Gastroesophageal sphincter (tissue), 3 donors: Measurements from ENCODE around the gene BET1.

Experiments
- EP300 ChIP-seq: sonication (generic); formaldehyde crosslinking; IDR thresholded peaks from one replicate; pipeline ENCODE4 v1.6.1; 2017; ENCODE audit warnings: antibody characterized with exemption, mild to moderate bottlenecking
- POLR2A ChIP-seq, 2 donors: fragments of 450-650 bp; IDR thresholded peaks; one replicate each; pipeline ENCODE4 v1.6.1; 2017; ENCODE audit warnings: antibody characterized with exemption in 2 of 2, mild to moderate bottlenecking in 2 of 2, moderate library complexity in 1 of 2
- POLR2AphosphoS5 ChIP-seq: sonication (generic); formaldehyde crosslinking; IDR thresholded peaks from one replicate; pipeline ENCODE4 v1.6.1; 2017; ENCODE audit warnings: antibody characterized with exemption
- TF ChIP-seq, protein P1 (sequence below), 4 experiments: fragments of 200-600 bp in 2 of 4; fragments of 450-650 bp in 2 of 4; sonication (generic) in 1 of 4; IDR thresholded peaks; one replicate each; pipeline ENCODE4 v1.5.1; 2017 to 2019; ENCODE audit warnings: antibody characterized with exemption in 4 of 4, mild to moderate bottlenecking in 2 of 4, moderate library complexity in 2 of 4

- TF ChIP-seq, protein P1, sequence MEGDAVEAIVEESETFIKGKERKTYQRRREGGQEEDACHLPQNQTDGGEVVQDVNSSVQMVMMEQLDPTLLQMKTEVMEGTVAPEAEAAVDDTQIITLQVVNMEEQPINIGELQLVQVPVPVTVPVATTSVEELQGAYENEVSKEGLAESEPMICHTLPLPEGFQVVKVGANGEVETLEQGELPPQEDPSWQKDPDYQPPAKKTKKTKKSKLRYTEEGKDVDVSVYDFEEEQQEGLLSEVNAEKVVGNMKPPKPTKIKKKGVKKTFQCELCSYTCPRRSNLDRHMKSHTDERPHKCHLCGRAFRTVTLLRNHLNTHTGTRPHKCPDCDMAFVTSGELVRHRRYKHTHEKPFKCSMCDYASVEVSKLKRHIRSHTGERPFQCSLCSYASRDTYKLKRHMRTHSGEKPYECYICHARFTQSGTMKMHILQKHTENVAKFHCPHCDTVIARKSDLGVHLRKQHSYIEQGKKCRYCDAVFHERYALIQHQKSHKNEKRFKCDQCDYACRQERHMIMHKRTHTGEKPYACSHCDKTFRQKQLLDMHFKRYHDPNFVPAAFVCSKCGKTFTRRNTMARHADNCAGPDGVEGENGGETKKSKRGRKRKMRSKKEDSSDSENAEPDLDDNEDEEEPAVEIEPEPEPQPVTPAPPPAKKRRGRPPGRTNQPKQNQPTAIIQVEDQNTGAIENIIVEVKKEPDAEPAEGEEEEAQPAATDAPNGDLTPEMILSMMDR (IDR thresholded peaks at IDR 0.05): no peak
- TF ChIP-seq POLR2AphosphoS5 (no peak), POLR2A (IDR thresholded peaks at IDR 0.05) (no peak), EP300 (no peak)
These were observed 43.8 kb upstream of the BET1 start for GRCh38 chr7:94047956-94048355.
